Measurements from ENCODE around the gene TJP2. TPM values are rescaled to one million over a fixed set of nuclear protein-coding genes. Genes with fewer than 3 reads are reported as not detected.

Gene TJP2
- polyA plus RNA-seq, 1 donor from 2014 or later: 3.1 TPM

DNA sequence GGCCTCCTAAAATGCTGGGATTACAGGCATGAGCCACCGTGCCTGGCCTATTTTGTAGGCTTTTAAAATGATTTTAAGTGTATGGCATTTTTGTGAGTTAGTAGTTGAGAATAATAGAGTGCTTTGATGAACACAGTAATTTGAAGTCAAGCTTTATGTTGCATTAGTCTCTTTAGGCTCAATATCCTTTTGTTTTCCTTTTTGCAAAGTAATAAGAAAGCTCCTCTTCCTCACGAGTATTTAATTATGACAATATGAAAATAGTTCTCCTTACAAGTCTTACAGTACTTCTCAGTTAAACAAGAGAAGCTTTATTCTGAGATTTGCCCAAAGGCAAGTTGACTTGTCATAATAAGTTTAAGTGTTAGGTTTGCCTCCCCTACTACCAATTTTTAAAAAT is 69.0 kb downstream of the TJP2 start:
- no peaks in the 10 kb centered on the region for H3K9me2 ChIP-seq (ENCODE audit: insufficient read depth, low read length)
- H3K27ac ChIP-seq (ENCODE audit: low read length): no peak overlapping the region
- no peaks in the 10 kb centered on the region for H3K79me2 ChIP-seq (replicated peaks; ENCODE audit: insufficient read depth, low read length)
- TF ChIP-seq, protein P1, sequence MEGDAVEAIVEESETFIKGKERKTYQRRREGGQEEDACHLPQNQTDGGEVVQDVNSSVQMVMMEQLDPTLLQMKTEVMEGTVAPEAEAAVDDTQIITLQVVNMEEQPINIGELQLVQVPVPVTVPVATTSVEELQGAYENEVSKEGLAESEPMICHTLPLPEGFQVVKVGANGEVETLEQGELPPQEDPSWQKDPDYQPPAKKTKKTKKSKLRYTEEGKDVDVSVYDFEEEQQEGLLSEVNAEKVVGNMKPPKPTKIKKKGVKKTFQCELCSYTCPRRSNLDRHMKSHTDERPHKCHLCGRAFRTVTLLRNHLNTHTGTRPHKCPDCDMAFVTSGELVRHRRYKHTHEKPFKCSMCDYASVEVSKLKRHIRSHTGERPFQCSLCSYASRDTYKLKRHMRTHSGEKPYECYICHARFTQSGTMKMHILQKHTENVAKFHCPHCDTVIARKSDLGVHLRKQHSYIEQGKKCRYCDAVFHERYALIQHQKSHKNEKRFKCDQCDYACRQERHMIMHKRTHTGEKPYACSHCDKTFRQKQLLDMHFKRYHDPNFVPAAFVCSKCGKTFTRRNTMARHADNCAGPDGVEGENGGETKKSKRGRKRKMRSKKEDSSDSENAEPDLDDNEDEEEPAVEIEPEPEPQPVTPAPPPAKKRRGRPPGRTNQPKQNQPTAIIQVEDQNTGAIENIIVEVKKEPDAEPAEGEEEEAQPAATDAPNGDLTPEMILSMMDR (IDR thresholded peaks at IDR 0.05; ENCODE audit: poor library complexity, severe bottlenecking): no peak
- TF ChIP-seq POLR2AphosphoS5 (IDR thresholded peaks at IDR 0.05) (no peak), SMC3 (conservative IDR thresholded peaks at IDR 0.05; ENCODE audit: poor library complexity) (no peak), TAF1 (IDR thresholded peaks at IDR 0.05; ENCODE audit: low read depth) (no peak), EP300 (conservative IDR thresholded peaks at IDR 0.05; ENCODE audit: poor library complexity, severe bottlenecking) (no peak), MXI1 (conservative IDR thresholded peaks at IDR 0.05; ENCODE audit: poor library complexity, severe bottlenecking) (no peak), EZH2 (IDR thresholded peaks at IDR 0.05; ENCODE audit: borderline replicate concordance, insufficient read depth, low read length, poor library complexity, severe bottlenecking) (no peak), RAD21 (conservative IDR thresholded peaks at IDR 0.05) (no peak)
- TF ChIP-seq, protein P2, sequence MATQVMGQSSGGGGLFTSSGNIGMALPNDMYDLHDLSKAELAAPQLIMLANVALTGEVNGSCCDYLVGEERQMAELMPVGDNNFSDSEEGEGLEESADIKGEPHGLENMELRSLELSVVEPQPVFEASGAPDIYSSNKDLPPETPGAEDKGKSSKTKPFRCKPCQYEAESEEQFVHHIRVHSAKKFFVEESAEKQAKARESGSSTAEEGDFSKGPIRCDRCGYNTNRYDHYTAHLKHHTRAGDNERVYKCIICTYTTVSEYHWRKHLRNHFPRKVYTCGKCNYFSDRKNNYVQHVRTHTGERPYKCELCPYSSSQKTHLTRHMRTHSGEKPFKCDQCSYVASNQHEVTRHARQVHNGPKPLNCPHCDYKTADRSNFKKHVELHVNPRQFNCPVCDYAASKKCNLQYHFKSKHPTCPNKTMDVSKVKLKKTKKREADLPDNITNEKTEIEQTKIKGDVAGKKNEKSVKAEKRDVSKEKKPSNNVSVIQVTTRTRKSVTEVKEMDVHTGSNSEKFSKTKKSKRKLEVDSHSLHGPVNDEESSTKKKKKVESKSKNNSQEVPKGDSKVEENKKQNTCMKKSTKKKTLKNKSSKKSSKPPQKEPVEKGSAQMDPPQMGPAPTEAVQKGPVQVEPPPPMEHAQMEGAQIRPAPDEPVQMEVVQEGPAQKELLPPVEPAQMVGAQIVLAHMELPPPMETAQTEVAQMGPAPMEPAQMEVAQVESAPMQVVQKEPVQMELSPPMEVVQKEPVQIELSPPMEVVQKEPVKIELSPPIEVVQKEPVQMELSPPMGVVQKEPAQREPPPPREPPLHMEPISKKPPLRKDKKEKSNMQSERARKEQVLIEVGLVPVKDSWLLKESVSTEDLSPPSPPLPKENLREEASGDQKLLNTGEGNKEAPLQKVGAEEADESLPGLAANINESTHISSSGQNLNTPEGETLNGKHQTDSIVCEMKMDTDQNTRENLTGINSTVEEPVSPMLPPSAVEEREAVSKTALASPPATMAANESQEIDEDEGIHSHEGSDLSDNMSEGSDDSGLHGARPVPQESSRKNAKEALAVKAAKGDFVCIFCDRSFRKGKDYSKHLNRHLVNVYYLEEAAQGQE (IDR thresholded peaks at IDR 0.05; ENCODE audit: borderline replicate concordance): no peak
- H3K27me3 ChIP-seq (ENCODE audit: insufficient read depth, low read depth, low read length): no peaks in the 10 kb centered on the region
- H3F3A ChIP-seq (ENCODE audit: insufficient read depth, low read length, poor library complexity, severe bottlenecking): no peaks in the 10 kb centered on the region
- H4K20me1 ChIP-seq (ENCODE audit: insufficient read depth): no peaks in the 10 kb centered on the region
- no peak overlapping the region for H3K9ac ChIP-seq (ENCODE audit: low read length)
- no peaks in the 10 kb centered on the region for H3K36me3 ChIP-seq (ENCODE audit: insufficient read depth, low read length)
- H3K4me3 ChIP-seq (ENCODE audit: low read length): no peak overlapping the region
- no peak overlapping the region for H2AFZ ChIP-seq (ENCODE audit: low read depth, low read length)
- no peaks in the 10 kb centered on the region for H3K9me3 ChIP-seq (ENCODE audit: low read length)
- H3K4me2 ChIP-seq (ENCODE audit: low read length): no peak overlapping the region

DNA sequence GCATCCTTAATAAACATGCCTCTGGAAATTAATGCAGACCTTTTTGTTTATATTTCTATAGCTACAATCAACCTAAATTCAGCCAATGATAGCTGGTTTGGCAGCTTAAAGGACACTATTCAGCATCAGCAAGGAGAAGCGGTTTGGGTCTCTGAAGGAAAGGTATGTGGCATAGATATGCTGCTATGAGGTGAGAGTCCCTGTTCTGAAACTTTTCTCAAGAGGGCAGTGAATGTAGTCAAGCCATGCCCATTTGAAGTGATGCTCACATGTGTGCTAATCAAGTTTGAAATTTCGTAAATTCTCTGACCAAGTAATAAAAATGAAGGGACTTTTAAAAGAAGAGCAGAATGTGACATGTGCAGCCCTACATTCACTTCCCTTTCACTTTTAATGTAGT is 72.6 kb downstream of the TJP2 start:
- Histone ChIP-seq H3K27ac (ENCODE audit: low read length) (no peak overlapping the region), H3K79me2 (replicated peaks; ENCODE audit: insufficient read depth, low read length) (no peaks in the 10 kb centered on the region), H3K9me3 (ENCODE audit: low read length) (no peaks in the 10 kb centered on the region), H3F3A (ENCODE audit: insufficient read depth, low read length, poor library complexity, severe bottlenecking) (no peaks in the 10 kb centered on the region), H3K9ac (ENCODE audit: low read length) (no peak overlapping the region), H3K36me3 (ENCODE audit: insufficient read depth, low read length) (no peaks in the 10 kb centered on the region), H3K9me2 (ENCODE audit: insufficient read depth, low read length) (no peaks in the 10 kb centered on the region), H3K27me3 (ENCODE audit: insufficient read depth, low read depth, low read length) (no peaks in the 10 kb centered on the region), H2AFZ (ENCODE audit: low read depth, low read length) (no peak overlapping the region), H3K4me2 (ENCODE audit: low read length) (no peak overlapping the region), H3K4me3 (ENCODE audit: low read length) (no peak overlapping the region), H4K20me1 (ENCODE audit: insufficient read depth) (no peaks in the 10 kb centered on the region)
- TF ChIP-seq SMC3 (conservative IDR thresholded peaks at IDR 0.05; ENCODE audit: poor library complexity) (no peak), MXI1 (conservative IDR thresholded peaks at IDR 0.05; ENCODE audit: poor library complexity, severe bottlenecking) (no peak), EZH2 (IDR thresholded peaks at IDR 0.05; ENCODE audit: borderline replicate concordance, insufficient read depth, low read length, poor library complexity, severe bottlenecking) (no peak)

Data from neural cell (in vitro differentiated cells).